Heart left ventricle (tissue), 16 donors: ENCODE data around the gene HMGCL. TPM values are rescaled to one million over a fixed set of nuclear protein-coding genes. Genes with fewer than 3 reads are reported as not detected.

Source experiments
- ATAC-seq, 4 donors: fragments of 200-7000 bp; cut with Tn5 transposase; one replicate each; pipeline ENCODE4 v1.9.1; 2020 to 2022; ENCODE audit warnings: moderate library complexity in 4 of 4, mild to moderate bottlenecking in 3 of 4, moderate number of reproducible peaks in 1 of 4
- DNase-seq, 5 donors: peaks; one replicate each; pipeline ENCODE4 v3.0.0-alpha.2; 2020
- H3K27ac ChIP-seq, 12 donors: fragments of 200-600 bp; sonication (generic) in 4 of 12; one replicate each; pipeline versions ENCODE4 v1.5.0 to v1.8.0; 2016 to 2022; ENCODE audit warnings: mild to moderate bottlenecking in 2 of 12
- H3K27me3 ChIP-seq, 9 donors: fragments of 200-600 bp; sonication (generic) in 2 of 9; one replicate each; pipeline versions ENCODE4 v1.5.1 to v1.8.0; 2016 to 2022; ENCODE audit warnings: mild to moderate bottlenecking in 3 of 9
- H3K36me3 ChIP-seq, 9 donors: fragments of 200-600 bp; sonication (generic) in 2 of 9; one replicate each; pipeline versions ENCODE4 v1.5.0 to v1.8.0; 2018 to 2022; ENCODE audit warnings: mild to moderate bottlenecking in 2 of 9
- H3K4me1 ChIP-seq, 12 donors: fragments of 200-600 bp; sonication (generic) in 4 of 12; one replicate each; pipeline versions ENCODE4 v1.5.0 to v1.8.0; 2016 to 2022; ENCODE audit warnings: mild to moderate bottlenecking in 3 of 12
- H3K4me3 ChIP-seq, 12 donors: fragments of 200-600 bp; sonication (generic) in 4 of 12; one replicate each; pipeline versions ENCODE4 v1.5.0 to v1.8.0; 2017 to 2022; ENCODE audit warnings: mild to moderate bottlenecking in 9 of 12, moderate library complexity in 4 of 12
- H3K9me3 ChIP-seq, 12 donors: fragments of 200-600 bp; sonication (generic) in 4 of 12; one replicate each; pipeline versions ENCODE4 v1.5.0 to v1.8.0; 2016 to 2022; ENCODE audit warnings: mild to moderate bottlenecking in 1 of 12
- POLR2A ChIP-seq, 2 donors: fragments of 450-650 bp; IDR thresholded peaks; one replicate each; pipeline ENCODE4 v1.6.1; 2017; ENCODE audit warnings: antibody characterized with exemption in 2 of 2, mild to moderate bottlenecking in 2 of 2, moderate library complexity in 2 of 2
- WGBS, 4 donors: extraction: QIAGEN DNeasy Blood & Tissue Kit in 2 of 4; methylation state at CpG; one replicate each; pipeline versions ENCODE4 v1.1.5 to v1.1.7; 2013 to 2018; 5-methylcytosine and 5-hydroxymethylcytosine counted together
- intact Hi-C, 10 donors: fragments of 100-400 bp; cut with DNase I; formaldehyde crosslinking; loops; one replicate each; pipeline versions ENCODE4 v1.11.1 to v1.14.2; 2022
- polyA plus RNA-seq, 2 donors: library from polyadenylated mRNA; stranded (reverse); fragments of 200-250 nt; gene quantifications; one replicate each; pipeline ENCODE4 v1.2.3, GENCODE V29; 2013
- total RNA-seq, 9 donors: library from RNA; depleted of rRNA in 2 of 9; stranded (reverse); fragments of >200 nt in 2 of 9; fragmentation: NEBNext Ultra II Directional in 3 of 9; extraction: Animal tissue kit (Norgen Biotek cat#: 25700) in 3 of 9; gene quantifications; one replicate each; pipeline versions ENCODE4 v1.1.0 to v1.2.4, GENCODE V29; 2016 to 2023
- TF ChIP-seq, protein P1 (sequence below), 12 donors: fragments of 200-600 bp; sonication (generic) in 4 of 12; IDR thresholded peaks; one replicate each; pipeline versions ENCODE4 v1.5.0 to v1.8.0; 2018 to 2022; ENCODE audit warnings: antibody characterized with exemption in 12 of 12, mild to moderate bottlenecking in 5 of 12
- donor health status: ischemic (EF 13 %, LVEDD 7.1; RV severe dilation, severe dysfunction).
- donor health status: healthy with polysubstance abuse.
- donor health status: DM: no; HTN: yes; CAD: no.
- donor health status: DM: no; HTN: no; CAD: no.
- donor health status: ischemic (EF 25% LVEDD 6.9; RV normal size, moderate dysfunction).
- donor health status: ischemic (EF 25% LVEDD 5.7; RV mildly dilated, moderate dysfunction).
- donor health status: healthy.
- donor health status: DM: yes; HTN: yes; CAD: no.
- donor health status: ischemic (EF 35%, LVEDD 5.7; RV mildly dilated, moderate dysfunction).
- donor health status: nonischemic (EF 11% LVEDD 7.7; RV severe dilation, severe dysfunction).
- donor health status: DM: yes; HTN: yes; CAD: no.
- donor health status: PGD.
- donor health status: ischemic (EF 29% LVEDD 5.4; RV normal size, mild dysfunction).
- donor health status: nonischemic (EF 23%, LVEDD 6.1; RV moderate dilation, normal function).

The HMGCL gene
- total and polyA plus RNA-seq, 11 donors: 22.0 to 44.3 (median 38.8) TPM

DNA sequence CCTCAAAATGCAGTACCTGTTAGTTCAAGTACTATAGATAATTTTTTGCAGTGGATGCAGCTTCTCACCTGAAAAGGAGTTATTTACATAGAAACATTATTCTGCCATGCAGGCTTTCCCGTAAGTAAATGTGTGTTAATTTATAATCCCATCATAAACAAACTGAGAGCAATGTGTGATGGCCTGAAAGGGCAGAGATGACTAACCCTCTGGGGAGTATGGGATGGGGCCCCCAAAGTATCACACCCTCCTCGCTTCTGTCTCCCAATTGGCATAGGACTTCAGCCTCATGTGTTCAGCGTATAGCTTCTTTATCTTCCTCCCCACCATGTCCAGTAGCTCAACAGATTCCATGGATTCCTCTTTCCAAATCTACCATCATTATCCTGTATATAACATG lies 7.6 kb downstream of the HMGCL start:
- ATAC-seq: no peak
- H3K27me3 ChIP-seq: no peaks in the 10 kb centered on the region
- H3K9me3 ChIP-seq: no peaks in the 10 kb centered on the region
- H3K4me1 ChIP-seq: no peaks in the 10 kb centered on the region
- TF ChIP-seq POLR2A (IDR thresholded peaks at IDR 0.05): no peak
- TF ChIP-seq, protein P1, sequence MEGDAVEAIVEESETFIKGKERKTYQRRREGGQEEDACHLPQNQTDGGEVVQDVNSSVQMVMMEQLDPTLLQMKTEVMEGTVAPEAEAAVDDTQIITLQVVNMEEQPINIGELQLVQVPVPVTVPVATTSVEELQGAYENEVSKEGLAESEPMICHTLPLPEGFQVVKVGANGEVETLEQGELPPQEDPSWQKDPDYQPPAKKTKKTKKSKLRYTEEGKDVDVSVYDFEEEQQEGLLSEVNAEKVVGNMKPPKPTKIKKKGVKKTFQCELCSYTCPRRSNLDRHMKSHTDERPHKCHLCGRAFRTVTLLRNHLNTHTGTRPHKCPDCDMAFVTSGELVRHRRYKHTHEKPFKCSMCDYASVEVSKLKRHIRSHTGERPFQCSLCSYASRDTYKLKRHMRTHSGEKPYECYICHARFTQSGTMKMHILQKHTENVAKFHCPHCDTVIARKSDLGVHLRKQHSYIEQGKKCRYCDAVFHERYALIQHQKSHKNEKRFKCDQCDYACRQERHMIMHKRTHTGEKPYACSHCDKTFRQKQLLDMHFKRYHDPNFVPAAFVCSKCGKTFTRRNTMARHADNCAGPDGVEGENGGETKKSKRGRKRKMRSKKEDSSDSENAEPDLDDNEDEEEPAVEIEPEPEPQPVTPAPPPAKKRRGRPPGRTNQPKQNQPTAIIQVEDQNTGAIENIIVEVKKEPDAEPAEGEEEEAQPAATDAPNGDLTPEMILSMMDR (IDR thresholded peaks at IDR 0.05): no peak
- H3K4me3 ChIP-seq: no peak overlapping the region
- WGBS, 4 donors: 89 to 91% (median 90%) methylated on average over 3 of the region's 3 CpGs
- DNase-seq: no peak
- no peak overlapping the region for H3K27ac ChIP-seq
- intact Hi-C loops: loop anchor here in 1 of 10 donors (10.0 kb wide), 1 partner anchor 97 kb away; the partner anchor contains the start of gene CNR2
- H3K36me3 ChIP-seq: peaks cover 0 to 77% (median 64%) of the 10 kb centered on the region in 9 donors

DNA sequence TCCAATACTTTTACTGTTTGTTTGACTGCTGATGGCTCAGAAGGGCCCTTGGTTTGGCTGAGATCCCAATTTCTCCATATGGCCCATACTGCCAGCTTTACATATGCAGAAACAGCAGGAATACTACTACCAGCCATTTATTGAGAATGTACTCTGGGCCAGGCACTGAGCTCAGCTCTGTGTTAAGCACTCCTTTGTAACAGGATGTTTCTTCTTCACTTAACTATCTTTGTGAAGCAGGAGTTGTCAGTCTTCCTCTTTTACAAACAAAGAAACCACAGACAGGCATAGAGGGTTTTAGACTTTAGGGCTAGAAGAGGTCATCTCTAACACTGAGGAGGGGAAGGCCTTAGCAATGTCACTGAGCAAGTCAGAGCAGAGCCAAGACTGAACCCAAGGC lies 8.3 kb downstream of the HMGCL start:
- no peaks in the 10 kb centered on the region for H3K27me3 ChIP-seq
- no peaks in the 10 kb centered on the region for H3K4me1 ChIP-seq
- TF ChIP-seq, protein P1 (IDR thresholded peaks at IDR 0.05): no peak
- no peak for TF ChIP-seq POLR2A (IDR thresholded peaks at IDR 0.05)
- H3K27ac ChIP-seq: no peak overlapping the region
- H3K4me3 ChIP-seq: no peak overlapping the region
- DNase-seq: no peak
- ATAC-seq: no peak
- H3K36me3 ChIP-seq: peaks cover 0 to 84% (median 70%) of the 10 kb centered on the region in 9 donors
- intact Hi-C loops: loop anchor here in 1 of 10 donors (10.0 kb wide), 1 partner anchor 98 kb away; the partner anchor contains the start of gene CNR2
- no peaks in the 10 kb centered on the region for H3K9me3 ChIP-seq

DNA sequence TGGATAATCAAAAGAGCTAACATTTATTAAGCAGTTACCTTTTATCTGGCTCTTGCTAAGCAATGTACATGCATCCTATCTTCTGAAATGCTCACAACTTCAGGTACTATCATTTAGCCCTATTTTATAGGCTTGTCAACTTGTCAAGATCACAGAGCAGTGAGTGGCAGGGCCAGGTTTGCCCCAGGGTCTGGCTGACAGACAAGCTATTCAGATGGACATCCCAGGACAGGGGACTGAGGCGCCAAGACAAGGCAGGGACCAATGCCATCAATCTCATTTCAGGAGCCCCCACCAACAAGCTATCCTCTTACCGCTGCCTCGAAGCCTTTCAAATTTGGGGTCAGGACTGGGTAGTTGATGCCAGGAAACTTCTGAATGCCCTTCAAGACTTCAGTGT lies 8.9 kb downstream of the HMGCL start:
- Histone ChIP-seq H3K27ac (no peak overlapping the region), H3K4me3 (no peak overlapping the region), H3K9me3 (no peaks in the 10 kb centered on the region), H3K36me3 (peaks cover 0 to 89% (median 74%) of the 10 kb centered on the region in 9 donors), H3K4me1 (peaks cover 0 to 2% (median 0%) of the 10 kb centered on the region in 12 donors), H3K27me3 (no peaks in the 10 kb centered on the region)
- intact Hi-C loops: loop anchor here in 1 of 10 donors (10.0 kb wide), 1 partner anchor 98 kb away; the partner anchor contains the start of gene CNR2
- no peak for ATAC-seq
- no peak for TF ChIP-seq POLR2A (IDR thresholded peaks at IDR 0.05)
- TF ChIP-seq, protein P1 (IDR thresholded peaks at IDR 0.05): no peak
- WGBS, 4 donors: 90 to 98% (median 96%) methylated on average over 3 of the region's 3 CpGs
- no peak for DNase-seq

DNA sequence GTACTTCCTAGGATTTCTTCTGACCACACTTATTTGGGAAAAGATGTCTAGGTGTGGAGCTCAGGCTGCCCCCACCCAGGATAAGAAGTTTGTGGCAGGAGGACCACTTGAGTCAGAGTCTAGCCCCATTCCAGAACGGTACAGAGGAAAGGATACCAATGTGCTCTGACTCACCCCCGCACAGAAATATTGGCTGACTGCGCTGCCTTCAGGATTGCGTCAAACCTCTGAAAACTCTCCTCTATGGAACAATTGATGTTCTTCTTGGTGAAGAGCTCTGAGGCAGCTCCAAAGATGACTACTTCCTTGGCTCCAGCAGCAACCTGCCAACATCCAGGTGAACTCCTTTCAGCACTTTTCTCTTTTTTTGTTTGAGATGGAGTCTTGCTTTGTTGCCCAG lies 11.2 kb downstream of the HMGCL start:
- H3K4me3 ChIP-seq: no peak overlapping the region
- no peak overlapping the region for H3K27ac ChIP-seq
- H3K36me3 ChIP-seq: peaks cover 0 to 87% (median 70%) of the 10 kb centered on the region in 9 donors
- H3K27me3 ChIP-seq: no peaks in the 10 kb centered on the region
- intact Hi-C loops: loop anchor here in 5 of 10 donors (5.0 to 10.0 kb wide), 3 partner anchors 53 to 103 kb away; partner anchors contain the start of genes FUCA1 (in 3 of the 5) and CNR2 (in 1 of the 5)
- no peak for ATAC-seq
- no peaks in the 10 kb centered on the region for H3K9me3 ChIP-seq
- no peak for TF ChIP-seq POLR2A (IDR thresholded peaks at IDR 0.05)
- TF ChIP-seq, protein P1 (IDR thresholded peaks at IDR 0.05): no peak
- WGBS, 4 donors: 95 to 98% (median 96%) methylated on average over 4 of the region's 4 CpGs
- DNase-seq: no peak
- peaks cover 0 to 21% (median 0%) of the 10 kb centered on the region in 12 donors for H3K4me1 ChIP-seq
